OCI-LY7 (cell line): ENCODE measurements around the gene UTP14A. TPM values are rescaled to one million over a fixed set of nuclear protein-coding genes. Genes with fewer than 3 reads are reported as not detected.

Experiments used
- BruUV-seq: library from RNA; stranded (reverse); fragments of 400-500 nt; replicated peaks from 2 replicates; lab custom pipeline; 2021; lab: Mats Ljungman, UMichigan
- CTCF ChIA-PET: fragments of 300-600 bp; sonication (Branson Sonifier 250); formaldehyde crosslinking; loops from one replicate; lab custom pipeline; 2022; ENCODE audit warnings: antibody characterized with exemption; ENCODE audit not compliant: unreplicated experiment; lab: Charles Lee
- POLR2A ChIA-PET: fragments of 300-600 bp; sonication (Branson Sonifier 250); formaldehyde crosslinking; loops from one replicate; lab custom pipeline; 2022; ENCODE audit warnings: antibody characterized with exemption; lab: Charles Lee
- DNase-seq: peaks from one replicate; pipeline ENCODE4 v3.0.0-alpha.2; 2015; ENCODE audit warnings: low spot score
- H2AFZ ChIP-seq: fragments of 200-600 bp; sonication (generic), shearing (Covaris generic); 2 replicates; pipeline ENCODE4 v1.6.1; 2014; ENCODE audit warnings: mild to moderate bottlenecking, antibody characterized with exemption, low read length, moderate library complexity
- H3K27ac ChIP-seq: fragments of 200-600 bp; sonication (generic); 2 replicates; pipeline ENCODE4 v1.5.1; 2014; ENCODE audit warnings: mixed run types, low read depth, mild to moderate bottlenecking, moderate library complexity, low read length, inconsistent platforms; ENCODE audit not compliant: poor library complexity, severe bottlenecking
- H3K36me3 ChIP-seq: fragments of 200-600 bp; sonication (generic); 2 replicates; pipeline ENCODE4 v1.6.1; 2014; ENCODE audit warnings: mild to moderate bottlenecking, antibody characterized with exemption, low read length, moderate library complexity, mixed read lengths; ENCODE audit not compliant: insufficient read depth
- H3K4me1 ChIP-seq: fragments of 200-600 bp; sonication (generic); 2 replicates; pipeline ENCODE4 v1.5.1; 2014; ENCODE audit warnings: mild to moderate bottlenecking, low read length; ENCODE audit not compliant: insufficient read depth, poor library complexity, severe bottlenecking
- H3K4me2 ChIP-seq: fragments of 200-600 bp; sonication (generic); 2 replicates; pipeline ENCODE4 v1.6.1; 2014; ENCODE audit warnings: mild to moderate bottlenecking, low read length
- H3K4me3 ChIP-seq: fragments of 200-600 bp; sonication (generic); 2 replicates; pipeline ENCODE4 v1.5.1; 2014; ENCODE audit warnings: mild to moderate bottlenecking, low read depth, low read length; ENCODE audit not compliant: poor library complexity, severe bottlenecking
- H3K79me2 ChIP-seq: fragments of 200-600 bp; sonication (generic); 2 replicates; pipeline ENCODE4 v1.6.1; 2016; ENCODE audit warnings: low read depth, mild to moderate bottlenecking, low read length, moderate library complexity, mixed read lengths; ENCODE audit not compliant: insufficient read depth
- H3K9me2 ChIP-seq: fragments of 200-600 bp; sonication (generic); 2 replicates; pipeline ENCODE4 v1.6.1; 2016; ENCODE audit warnings: mild to moderate bottlenecking, low read length, mixed read lengths; ENCODE audit not compliant: insufficient read depth
- H3K9me3 ChIP-seq: fragments of 200-600 bp; sonication (generic); 2 replicates; pipeline ENCODE4 v1.6.1; 2014; ENCODE audit warnings: mild to moderate bottlenecking, mixed run types, low read length, mixed read lengths
- H4K20me1 ChIP-seq: fragments of 200-600 bp; sonication (generic); 2 replicates; pipeline ENCODE4 v1.6.1; 2014; ENCODE audit warnings: mild to moderate bottlenecking, antibody characterized with exemption, low read length, moderate library complexity, mixed read lengths; ENCODE audit not compliant: insufficient read depth
- EZH2phosphoT487 ChIP-seq: fragments of 200-600 bp; sonication (generic); IDR thresholded peaks from 2 replicates; pipeline ENCODE4 v1.6.1; 2018; ENCODE audit warnings: low read depth, borderline replicate concordance, mild to moderate bottlenecking, mixed run types, antibody characterized with exemption, low read length, moderate library complexity, mixed read lengths
- intact Hi-C: fragments of 100-400 bp; cut with micrococcal nuclease; formaldehyde crosslinking; loops from one replicate; pipeline ENCODE4 v1.10.0; 2022; ENCODE audit not compliant: unreplicated experiment
- total RNA-seq, 2 experiments: library from RNA; depleted of rRNA in 1 of 2; stranded (reverse); fragments of >200 nt in 1 of 2; shearing (Covaris generic) in 1 of 2; gene quantifications; 2 replicates each; pipeline ENCODE4 v1.2.3, GENCODE V29; 2014 to 2022
- TF ChIP-seq, protein P1 (sequence below): fragments of 200-600 bp; sonication (generic); conservative IDR thresholded peaks from 2 replicates; pipeline ENCODE4 v1.5.1; 2014; ENCODE audit warnings: mild to moderate bottlenecking, antibody characterized with exemption, low read length, moderate library complexity, mixed read lengths

Gene UTP14A
- total RNA-seq, 2 experiments from 2014 or later, result 21.9 to 29.5 TPM

- CTCF ChIA-PET, result no interaction called here
These were observed 28.6 kb upstream of the UTP14A start for GRCh38 chrX:129877401-129877800.

DNA sequence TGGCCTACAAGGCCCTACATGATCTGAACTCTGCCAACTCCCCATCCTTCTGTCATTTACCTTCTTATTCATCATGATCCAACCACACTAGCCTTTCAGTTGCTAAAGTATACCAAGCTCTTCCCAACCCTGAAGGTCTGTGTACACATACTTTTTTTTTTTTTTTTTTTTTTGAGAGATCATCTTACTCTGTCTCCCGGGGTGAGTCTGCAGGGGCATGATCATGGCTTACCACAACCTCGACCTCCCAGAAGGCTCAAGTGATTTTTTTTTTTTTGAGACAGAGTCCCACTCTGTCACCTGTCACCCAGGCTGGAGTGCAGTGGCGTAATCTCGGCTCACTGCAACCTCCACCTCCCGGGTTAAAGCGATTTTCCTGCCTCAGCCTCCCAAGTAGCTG lies 5.9 kb upstream of the UTP14A start:
- no peak for DNase-seq
- H3K79me2 ChIP-seq, result no peaks in the 10 kb centered on the region
- H2AFZ ChIP-seq, result no peak overlapping the region
- H3K9me3 ChIP-seq, result no peaks in the 10 kb centered on the region
- H3K4me1 ChIP-seq, result no peaks in the 10 kb centered on the region
- BruUV-seq, result no TSS peak
- no peak overlapping the region for H3K27ac ChIP-seq
- H3K4me3 ChIP-seq, result no peak overlapping the region
- no peaks in the 10 kb centered on the region for H4K20me1 ChIP-seq
- no peaks in the 10 kb centered on the region for H3K36me3 ChIP-seq
- TF ChIP-seq, protein P1, sequence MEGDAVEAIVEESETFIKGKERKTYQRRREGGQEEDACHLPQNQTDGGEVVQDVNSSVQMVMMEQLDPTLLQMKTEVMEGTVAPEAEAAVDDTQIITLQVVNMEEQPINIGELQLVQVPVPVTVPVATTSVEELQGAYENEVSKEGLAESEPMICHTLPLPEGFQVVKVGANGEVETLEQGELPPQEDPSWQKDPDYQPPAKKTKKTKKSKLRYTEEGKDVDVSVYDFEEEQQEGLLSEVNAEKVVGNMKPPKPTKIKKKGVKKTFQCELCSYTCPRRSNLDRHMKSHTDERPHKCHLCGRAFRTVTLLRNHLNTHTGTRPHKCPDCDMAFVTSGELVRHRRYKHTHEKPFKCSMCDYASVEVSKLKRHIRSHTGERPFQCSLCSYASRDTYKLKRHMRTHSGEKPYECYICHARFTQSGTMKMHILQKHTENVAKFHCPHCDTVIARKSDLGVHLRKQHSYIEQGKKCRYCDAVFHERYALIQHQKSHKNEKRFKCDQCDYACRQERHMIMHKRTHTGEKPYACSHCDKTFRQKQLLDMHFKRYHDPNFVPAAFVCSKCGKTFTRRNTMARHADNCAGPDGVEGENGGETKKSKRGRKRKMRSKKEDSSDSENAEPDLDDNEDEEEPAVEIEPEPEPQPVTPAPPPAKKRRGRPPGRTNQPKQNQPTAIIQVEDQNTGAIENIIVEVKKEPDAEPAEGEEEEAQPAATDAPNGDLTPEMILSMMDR, result no peak
- TF ChIP-seq EZH2phosphoT487, result no peak
- no peak overlapping the region for H3K4me2 ChIP-seq
- no peaks in the 10 kb centered on the region for H3K9me2 ChIP-seq
- CTCF ChIA-PET, result no interaction called here
- intact Hi-C loops, result no loop called here
- POLR2A ChIA-PET, result interaction anchor here (0.7 kb wide), 1 partner anchor 22 kb away, joined by 3 read pairs; no protein-coding TSS in a partner anchor

More at GRCh38 chrX:129877401-129877800, 28.6 kb upstream of the UTP14A start:
- Histone ChIP-seq H4K20me1 (no peaks in the 10 kb centered on the region), H3K4me3 (no peak overlapping the region), H3K4me2 (no peak overlapping the region), H3K27ac (no peak overlapping the region), H3K9me2 (no peaks in the 10 kb centered on the region), H3K79me2 (no peaks in the 10 kb centered on the region), H2AFZ (no peak overlapping the region), H3K9me3 (no peaks in the 10 kb centered on the region), H3K36me3 (no peaks in the 10 kb centered on the region), H3K4me1 (no peaks in the 10 kb centered on the region)
- BruUV-seq, result no TSS peak
- TF ChIP-seq, protein P1, result no peak
- no peak for TF ChIP-seq EZH2phosphoT487
- intact Hi-C loops, result no loop called here
- POLR2A ChIA-PET, result interaction anchor here (0.6 kb wide), 1 partner anchor 22 kb away, joined by 3 read pairs; no protein-coding TSS in a partner anchor
- DNase-seq, result no peak

- CTCF ChIA-PET, result no interaction called here
These were observed 2.7 kb downstream of the UTP14A start for GRCh38 chrX:129908636-129909035.

More at GRCh38 chrX:129908636-129909035, 2.7 kb downstream of the UTP14A start:
- no peak overlapping the region for H3K27ac ChIP-seq
- TF ChIP-seq EZH2phosphoT487, result no peak
- H3K4me1 ChIP-seq, result peaks cover 3% of the 10 kb centered on the region
- H2AFZ ChIP-seq, result no peak overlapping the region
- H3K4me2 ChIP-seq, result no peak overlapping the region
- no peaks in the 10 kb centered on the region for H4K20me1 ChIP-seq
- H3K9me2 ChIP-seq, result no peaks in the 10 kb centered on the region
- no TSS peak for BruUV-seq
- intact Hi-C loops, result no loop called here
- H3K9me3 ChIP-seq, result no peaks in the 10 kb centered on the region
- POLR2A ChIA-PET, result no interaction called here
- no peak for DNase-seq
- peaks cover 52% of the 10 kb centered on the region for H3K36me3 ChIP-seq
- peaks cover 16% of the 10 kb centered on the region for H3K79me2 ChIP-seq
- H3K4me3 ChIP-seq, result no peak overlapping the region
